RWPE2 (cell line): ENCODE results near the gene IPO9.

Source experiments
- ATAC-seq: fragments of 200-7000 bp; cut with Tn5 transposase; 3 replicates; pipeline ENCODE4 v1.9.1; 2021; ENCODE audit warnings: low read depth
- DNase-seq: peaks from one replicate; pipeline ENCODE4 v3.0.0-alpha.2; 2020; ENCODE audit warnings: low spot score
- H3K27ac ChIP-seq: fragments of 450-650 bp; 2 replicates; pipeline ENCODE4 v1.5.1; 2017; ENCODE audit warnings: mild to moderate bottlenecking; ENCODE audit not compliant: poor library complexity, severe bottlenecking
- H3K27me3 ChIP-seq: fragments of 250-450 bp; sonication (Bioruptor Pico); 2 replicates; pipeline ENCODE4 v1.5.1; 2021; ENCODE audit warnings: mild to moderate bottlenecking, moderate library complexity; ENCODE audit not compliant: insufficient read depth, poor library complexity, severe bottlenecking
- H3K36me3 ChIP-seq: fragments of 250-450 bp; sonication (Bioruptor Pico); 2 replicates; pipeline ENCODE4 v1.5.1; 2020; ENCODE audit warnings: low read depth, mild to moderate bottlenecking, moderate library complexity
- H3K4me1 ChIP-seq: fragments of 250-450 bp; sonication (Bioruptor Pico); 2 replicates; pipeline ENCODE4 v1.5.1; 2021; ENCODE audit warnings: mild to moderate bottlenecking, moderate library complexity; ENCODE audit not compliant: insufficient read depth, poor library complexity, severe bottlenecking
- H3K4me3 ChIP-seq: fragments of 250-450 bp; sonication (Bioruptor Pico); 2 replicates; pipeline ENCODE4 v1.5.1; 2021; ENCODE audit warnings: mild to moderate bottlenecking, moderate library complexity; ENCODE audit not compliant: severe bottlenecking
- H3K9me3 ChIP-seq: fragments of 250-450 bp; sonication (Bioruptor Pico); 2 replicates; pipeline ENCODE4 v1.5.1; 2021; ENCODE audit warnings: mild to moderate bottlenecking, moderate library complexity; ENCODE audit not compliant: severe bottlenecking
- CTCF ChIP-seq: fragments of 450-650 bp; IDR thresholded peaks from one replicate; pipeline ENCODE4 v1.5.1; 2017; ENCODE audit warnings: mild to moderate bottlenecking, moderate library complexity; ENCODE audit not compliant: poor library complexity, severe bottlenecking

The IPO9 gene

GRCh38 chr1:201861448-201861847 is 32.5 kb downstream of the IPO9 start:
- Histone ChIP-seq H3K4me3 (no peak overlapping the region), H3K27me3 (no peaks in the 10 kb centered on the region), H3K27ac (no peak overlapping the region), H3K4me1 (no peaks in the 10 kb centered on the region), H3K36me3 (peaks cover 93% of the 10 kb centered on the region), H3K9me3 (no peaks in the 10 kb centered on the region)
- DNase-seq, result no peak
- ATAC-seq, result no peak
- TF ChIP-seq CTCF, result no peak

GRCh38 chr1:201870397-201870796 is 41.4 kb downstream of the IPO9 start:
- Histone ChIP-seq H3K27me3 (no peaks in the 10 kb centered on the region), H3K36me3 (peaks cover 89% of the 10 kb centered on the region), H3K4me3 (no peak overlapping the region), H3K27ac (no peak overlapping the region), H3K9me3 (no peaks in the 10 kb centered on the region), H3K4me1 (no peaks in the 10 kb centered on the region)
- no peak for TF ChIP-seq CTCF
- ATAC-seq, result no peak
- no peak for DNase-seq

GRCh38 chr1:201874672-201875071 is 45.7 kb downstream of the IPO9 start:
- Histone ChIP-seq H3K27me3 (no peaks in the 10 kb centered on the region), H3K27ac (no peak overlapping the region), H3K4me3 (no peak overlapping the region), H3K36me3 (peaks cover 46% of the 10 kb centered on the region), H3K9me3 (no peaks in the 10 kb centered on the region), H3K4me1 (no peaks in the 10 kb centered on the region)
- no peak for TF ChIP-seq CTCF
- ATAC-seq, result no peak
- DNase-seq, result no peak

- Histone ChIP-seq H3K4me3 (no peak overlapping the region), H3K4me1 (no peaks in the 10 kb centered on the region), H3K36me3 (peaks cover 31% of the 10 kb centered on the region), H3K27ac (no peak overlapping the region), H3K27me3 (no peaks in the 10 kb centered on the region), H3K9me3 (no peaks in the 10 kb centered on the region)
- peak; percentile 44 for TF ChIP-seq CTCF
- ATAC-seq, result peak; percentile 39; the same call in 1 of the 3 replicates
- no peak for DNase-seq
Measured at GRCh38 chr1:201876148-201876818, 47.3 kb downstream of the IPO9 start.

- Histone ChIP-seq H3K27ac (no peak overlapping the region), H3K36me3 (peaks cover 15% of the 10 kb centered on the region), H3K4me1 (peaks cover 6% of the 10 kb centered on the region), H3K27me3 (no peaks in the 10 kb centered on the region), H3K9me3 (no peaks in the 10 kb centered on the region), H3K4me3 (no peak overlapping the region)
- ATAC-seq (peak; percentile 40; the same call in 2 of the 3 replicates), DNase-seq (no peak)
- TF ChIP-seq CTCF, result peak; percentile 83
Measured at GRCh38 chr1:201877877-201878401, 49.0 kb downstream of the IPO9 start.
